Transverse colon (tissue), 4 donors: ENCODE data around the gene PKIB.

Source experiments
- CTCF ChIP-seq, 5 experiments: fragments of 200-600 bp in 3 of 5; fragments of 450-650 bp in 2 of 5; sonication (generic) in 3 of 5; IDR thresholded peaks; 1 replicate in 2 of 5; 2 replicates in 3 of 5; pipeline ENCODE4 v1.5.1; 2016 to 2017; ENCODE audit warnings: antibody characterized with exemption in 5 of 5, inconsistent platforms in 3 of 5, mild to moderate bottlenecking in 2 of 5, moderate library complexity in 1 of 5
- EP300 ChIP-seq: sonication (generic); formaldehyde crosslinking; IDR thresholded peaks from one replicate; pipeline ENCODE4 v1.6.1; 2017; ENCODE audit warnings: antibody characterized with exemption, low read depth
- POLR2A ChIP-seq: fragments of 450-650 bp; IDR thresholded peaks from one replicate; pipeline ENCODE4 v1.6.1; 2016; ENCODE audit warnings: antibody characterized with exemption, mild to moderate bottlenecking, moderate library complexity
- POLR2AphosphoS5 ChIP-seq, 3 donors: sonication (generic); formaldehyde crosslinking; IDR thresholded peaks; one replicate each; pipeline ENCODE4 v1.6.1; 2016; ENCODE audit warnings: antibody characterized with exemption in 3 of 3

DNA sequence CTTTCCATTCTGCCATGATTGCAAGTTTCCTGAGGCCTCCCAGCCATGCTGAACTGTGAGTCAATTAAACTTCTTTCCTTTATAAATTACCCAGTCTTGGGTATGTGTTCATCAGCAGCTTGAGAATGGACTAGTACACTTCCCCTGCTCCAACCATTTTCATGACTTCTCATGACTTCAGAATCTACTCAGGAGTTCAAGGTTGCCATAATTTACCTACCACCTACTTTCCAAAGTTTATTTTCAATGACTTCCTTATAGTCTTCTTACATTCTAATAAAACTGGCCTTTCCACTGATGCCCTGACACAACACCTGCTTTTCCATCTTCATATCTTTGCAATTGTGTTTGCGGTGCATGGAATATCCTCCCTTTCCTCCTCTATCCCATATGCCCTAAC is 31.2 kb upstream of the PKIB start:
- TF ChIP-seq POLR2A, result peak; percentile 14
- no peak for TF ChIP-seq CTCF (IDR thresholded peaks at IDR 0.05)
- peak in 1 of 3 donors; percentile 29 for TF ChIP-seq POLR2AphosphoS5 (IDR thresholded peaks at IDR 0.05)
- no peak for TF ChIP-seq EP300
